Stimulated activated CD8-positive, alpha-beta memory T cell treated with anti-CD3 and anti-CD28 coated beads, Interleukin-2, amount 100 ng/mL, for 48 hours (primary cell): Measurements from ENCODE around the gene ZNG1C.
"Not testable (repeated sequence)": the region's sequence is repeated elsewhere in the genome, so short reads cannot be mapped to it uniquely, and the experiment has no call there.

Experiments used
- DNase-seq, 2 donors: peaks; one replicate each; pipeline ENCODE4 v3.0.0-alpha.2; 2020; ENCODE audit warnings: low read depth in 2 of 2

Gene ZNG1C

DNA sequence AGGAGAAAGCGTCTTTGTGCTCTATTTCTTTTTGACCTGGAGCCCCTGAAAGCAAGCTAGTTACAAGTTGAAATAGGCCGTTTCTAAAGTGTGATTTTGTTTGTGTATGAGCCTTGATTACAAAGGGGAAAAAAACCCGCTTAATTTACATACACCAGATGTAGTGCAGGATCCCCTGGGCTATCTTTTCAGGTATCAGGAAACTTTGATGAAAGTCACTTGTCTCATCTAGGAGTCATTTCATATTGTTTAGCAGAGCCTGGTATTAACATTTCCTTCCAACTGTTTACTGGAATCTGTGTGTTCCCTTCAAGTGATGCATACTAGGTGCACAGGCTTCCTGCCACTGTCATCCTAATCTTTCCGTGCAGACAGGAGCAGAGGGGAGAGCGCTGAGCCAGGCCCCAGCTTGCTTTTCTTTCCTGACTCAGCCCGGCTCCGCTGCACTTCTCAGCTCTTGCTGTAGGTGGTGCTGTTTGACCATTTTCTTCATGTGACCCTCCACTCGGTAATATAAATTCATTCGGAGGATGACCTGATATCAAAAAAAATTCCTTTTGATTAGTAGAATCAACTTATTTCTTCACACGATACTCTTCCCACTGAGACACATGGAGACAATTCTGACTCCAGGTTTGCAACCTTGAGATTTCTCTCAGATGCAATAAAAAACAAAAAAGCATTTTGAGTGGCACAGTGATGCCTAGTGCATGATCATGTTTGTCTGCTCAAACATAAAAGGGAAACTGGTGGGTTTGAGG is 100.7 kb downstream of the ZNG1C start:
- DNase-seq = not testable (repeated sequence)

DNA sequence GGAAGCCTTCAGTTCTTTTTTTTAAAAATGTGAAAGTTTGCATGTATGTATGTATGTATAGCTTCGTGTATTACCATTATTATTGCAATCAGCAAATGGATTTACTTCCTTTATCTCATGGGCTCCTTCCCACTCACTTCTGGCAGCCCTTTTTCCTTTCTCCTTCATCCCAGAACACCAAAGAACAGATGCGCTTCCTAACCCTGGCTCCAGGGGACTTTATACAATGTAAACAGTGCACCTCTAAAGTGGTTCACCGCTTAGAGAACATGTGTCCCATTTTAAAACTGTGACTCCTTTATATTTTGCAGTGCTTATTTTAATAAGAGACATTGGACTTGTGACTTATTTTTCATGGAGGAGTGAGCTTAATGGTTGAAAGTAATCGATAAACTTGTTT is 101.5 kb downstream of the ZNG1C start:
- DNase-seq = not testable (repeated sequence)

DNA sequence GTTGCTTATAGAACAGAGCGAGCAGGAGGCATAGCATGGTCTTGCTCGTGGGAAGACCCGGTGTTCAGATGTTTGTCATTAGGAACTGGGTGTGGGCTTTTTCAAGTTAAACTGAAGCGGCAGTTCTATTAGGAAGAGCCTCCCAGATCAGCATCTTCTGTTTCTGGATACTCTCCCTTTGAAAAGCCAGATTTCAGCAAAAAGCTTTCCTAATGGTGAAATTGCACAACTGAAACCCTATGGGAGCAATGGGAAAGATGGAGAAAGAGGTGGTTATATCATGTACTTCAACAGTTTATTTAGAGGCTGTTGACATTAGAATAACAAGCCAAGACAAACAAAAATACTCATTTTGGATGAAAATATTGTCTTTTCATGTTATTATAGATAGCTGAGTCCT is 102.2 kb downstream of the ZNG1C start:
- not testable (repeated sequence) for DNase-seq
